Sigmoid colon (tissue), 4 donors: ENCODE measurements around the gene FSCN2.

Experiments
- POLR2A ChIP-seq, 2 donors: fragments of 450-650 bp; IDR thresholded peaks; one replicate each; pipeline ENCODE4 v1.6.1; 2016; ENCODE audit warnings: antibody characterized with exemption in 2 of 2, mild to moderate bottlenecking in 2 of 2, moderate library complexity in 2 of 2
- POLR2AphosphoS5 ChIP-seq, 4 donors: sonication (generic); formaldehyde crosslinking; IDR thresholded peaks; one replicate each; pipeline ENCODE4 v1.6.1; 2017; ENCODE audit warnings: antibody characterized with exemption in 4 of 4
- TF ChIP-seq, protein P1 (sequence below), 4 experiments: fragments of 450-650 bp in 3 of 4; fragments of 200-600 bp in 1 of 4; IDR thresholded peaks; one replicate each; pipeline ENCODE4 v1.5.1; 2016 to 2019; ENCODE audit warnings: antibody characterized with exemption in 4 of 4, mild to moderate bottlenecking in 3 of 4, moderate library complexity in 2 of 4

DNA sequence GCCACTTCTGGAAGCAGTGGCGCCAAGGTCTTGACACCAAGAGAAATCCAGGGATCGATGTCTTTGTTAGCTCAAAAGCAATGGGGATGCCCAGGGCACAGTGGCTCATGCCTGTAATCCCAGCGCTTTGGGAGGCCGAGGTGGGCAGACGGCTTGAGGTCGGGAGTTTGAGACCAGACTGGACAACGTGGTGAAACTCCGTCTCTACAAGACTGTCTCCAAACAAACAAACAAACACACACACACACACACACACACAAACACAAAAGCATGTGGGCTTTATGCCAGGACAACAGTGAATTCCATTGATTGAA, 46.4 kb downstream of the FSCN2 start:
- TF ChIP-seq, protein P1, sequence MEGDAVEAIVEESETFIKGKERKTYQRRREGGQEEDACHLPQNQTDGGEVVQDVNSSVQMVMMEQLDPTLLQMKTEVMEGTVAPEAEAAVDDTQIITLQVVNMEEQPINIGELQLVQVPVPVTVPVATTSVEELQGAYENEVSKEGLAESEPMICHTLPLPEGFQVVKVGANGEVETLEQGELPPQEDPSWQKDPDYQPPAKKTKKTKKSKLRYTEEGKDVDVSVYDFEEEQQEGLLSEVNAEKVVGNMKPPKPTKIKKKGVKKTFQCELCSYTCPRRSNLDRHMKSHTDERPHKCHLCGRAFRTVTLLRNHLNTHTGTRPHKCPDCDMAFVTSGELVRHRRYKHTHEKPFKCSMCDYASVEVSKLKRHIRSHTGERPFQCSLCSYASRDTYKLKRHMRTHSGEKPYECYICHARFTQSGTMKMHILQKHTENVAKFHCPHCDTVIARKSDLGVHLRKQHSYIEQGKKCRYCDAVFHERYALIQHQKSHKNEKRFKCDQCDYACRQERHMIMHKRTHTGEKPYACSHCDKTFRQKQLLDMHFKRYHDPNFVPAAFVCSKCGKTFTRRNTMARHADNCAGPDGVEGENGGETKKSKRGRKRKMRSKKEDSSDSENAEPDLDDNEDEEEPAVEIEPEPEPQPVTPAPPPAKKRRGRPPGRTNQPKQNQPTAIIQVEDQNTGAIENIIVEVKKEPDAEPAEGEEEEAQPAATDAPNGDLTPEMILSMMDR (IDR thresholded peaks at IDR 0.05), result no peak
- TF ChIP-seq POLR2AphosphoS5 (IDR thresholded peaks at IDR 0.05), result no peak
- no peak for TF ChIP-seq POLR2A (IDR thresholded peaks at IDR 0.05)
